Endothelial cell of umbilical vein (primary cell): ENCODE data around the gene XPO6. TPM values are rescaled to one million over a fixed set of nuclear protein-coding genes. Genes with fewer than 3 reads are reported as not detected.

Source experiments
- BruUV-seq: library from RNA; stranded (reverse); fragments of 400-500 nt; replicated peaks from 2 replicates; lab custom pipeline; 2021; lab: Mats Ljungman, UMichigan
- CTCF ChIA-PET: fragments of 300-600, 350-600 bp; sonication (Branson Sonifier 250); formaldehyde crosslinking; loops from one replicate; lab custom pipeline; 2021; ENCODE audit warnings: antibody characterized with exemption, inconsistent platforms; lab: Charles Lee
- POLR2A ChIA-PET: fragments of 300-600, 350-600 bp; sonication (Branson Sonifier 250); formaldehyde crosslinking; loops from one replicate; lab custom pipeline; 2021; ENCODE audit warnings: antibody characterized with exemption, inconsistent platforms; lab: Charles Lee
- DNase-seq: peaks from one replicate; pipeline ENCODE4 v3.0.0-alpha.2; 2011; ENCODE audit warnings: low read depth, low spot score
- FAIRE-seq: peaks from 2 replicates; lab custom pipeline; 2011; peaks lifted over from hg19 to GRCh38; lab: Jason Lieb, UNC
- H2AFZ ChIP-seq: 2 replicates; pipeline ENCODE4 v1.6.0; 2012; ENCODE audit warnings: low read depth, low read length, control low read depth, inconsistent platforms
- H3K27ac ChIP-seq: 2 replicates; pipeline ENCODE4 v1.5.1; 2011; ENCODE audit warnings: low read depth, mild to moderate bottlenecking, control low read depth, low read length, moderate library complexity; ENCODE audit not compliant: insufficient read depth
- H3K27me3 ChIP-seq, 2 experiments: 2 replicates each; pipeline versions ENCODE4 v1.6.0 to v1.6.1; 2011; ENCODE audit warnings: low read length in 2 of 2, mixed read lengths in 1 of 2; ENCODE audit not compliant: control insufficient read depth in 2 of 2, insufficient read depth in 2 of 2
- H3K36me3 ChIP-seq, 2 experiments: 2 replicates in 1 of 2; 3 replicates in 1 of 2; pipeline ENCODE4 v1.5.1; 2011; ENCODE audit warnings: low read length in 2 of 2, mild to moderate bottlenecking in 1 of 2, moderate library complexity in 1 of 2; ENCODE audit not compliant: control insufficient read depth in 2 of 2, insufficient read depth in 2 of 2; ENCODE audit errors: extremely low read depth in 1 of 2
- H3K4me1 ChIP-seq: 3 replicates; pipeline ENCODE4 v1.5.1; 2011; ENCODE audit warnings: mild to moderate bottlenecking, low read length; ENCODE audit not compliant: control insufficient read depth, insufficient read depth; ENCODE audit errors: extremely low read depth
- H3K4me2 ChIP-seq: 2 replicates; pipeline ENCODE4 v1.6.1; 2011; ENCODE audit warnings: low read length, control low read depth, mixed read lengths; ENCODE audit not compliant: insufficient read depth
- H3K4me3 ChIP-seq, 3 experiments: fragments of 200-600 bp in 1 of 3; sonication (generic), shearing (Covaris generic) in 1 of 3; replicated peaks in 1 of 3; 2 replicates each; pipeline ENCODE4 v1.5.1; 2011 to 2016; ENCODE audit warnings: control low read depth in 3 of 3, low read length in 3 of 3, mild to moderate bottlenecking in 2 of 3, inconsistent platforms in 1 of 3, low read depth in 1 of 3, moderate library complexity in 1 of 3; ENCODE audit not compliant: insufficient read depth in 1 of 3
- H3K79me2 ChIP-seq: 2 replicates; pipeline ENCODE4 v1.6.0; 2012; ENCODE audit warnings: low read length, inconsistent platforms; ENCODE audit not compliant: control insufficient read depth, insufficient read depth
- H3K9ac ChIP-seq: replicated peaks from 2 replicates; pipeline ENCODE3; 2011; ENCODE audit warnings: low read length, control low read depth; ENCODE audit not compliant: insufficient read depth; ENCODE audit errors: extremely low read depth
- H3K9me1 ChIP-seq: replicated peaks from 3 replicates; pipeline ENCODE4 v1.6.0; 2011; ENCODE audit warnings: mild to moderate bottlenecking, low read length; ENCODE audit not compliant: control insufficient read depth, insufficient read depth; ENCODE audit errors: extremely low read depth
- H3K9me3 ChIP-seq: replicated peaks from 2 replicates; pipeline ENCODE4 v1.5.1; 2012; ENCODE audit warnings: low read length, inconsistent platforms; ENCODE audit not compliant: control insufficient read depth, insufficient read depth
- H4K20me1 ChIP-seq: replicated peaks from 2 replicates; pipeline ENCODE3; 2011; ENCODE audit warnings: mild to moderate bottlenecking, low read length; ENCODE audit not compliant: control insufficient read depth, insufficient read depth; ENCODE audit errors: extremely low read depth
- CTCF ChIP-seq, 2 donors: IDR thresholded peaks; 1 replicate in 1 of 2; 2 replicates in 1 of 2; pipeline ENCODE4 v1.5.1; 2011; ENCODE audit warnings: low read length in 2 of 2, mild to moderate bottlenecking in 2 of 2, moderate library complexity in 2 of 2, control low read depth in 1 of 2, inconsistent platforms in 1 of 2, low read depth in 1 of 2; ENCODE audit not compliant: insufficient read depth in 1 of 2; ENCODE audit errors: extremely low read depth in 1 of 2
- EZH2 ChIP-seq: IDR thresholded peaks from 2 replicates; pipeline ENCODE4 v1.6.1; 2012; ENCODE audit warnings: borderline replicate concordance, low read depth, mild to moderate bottlenecking, moderate library complexity, low read length, inconsistent platforms; ENCODE audit not compliant: severe bottlenecking
- FOS ChIP-seq: IDR thresholded peaks from 2 replicates; pipeline ENCODE4 v1.6.1; 2011; ENCODE audit warnings: mild to moderate bottlenecking, low read length, moderate library complexity, borderline replicate concordance; ENCODE audit not compliant: insufficient read depth
- GATA2 ChIP-seq: IDR thresholded peaks from 2 replicates; pipeline ENCODE4 v1.7.0; 2011; ENCODE audit warnings: low read depth, mild to moderate bottlenecking, moderate library complexity, mixed read lengths, low read length; ENCODE audit not compliant: insufficient read length, insufficient read depth
- JUN ChIP-seq: IDR thresholded peaks from 2 replicates; pipeline ENCODE4 v1.6.1; 2011; ENCODE audit warnings: borderline replicate concordance, low read depth; ENCODE audit not compliant: insufficient read length, insufficient read depth
- MAX ChIP-seq: IDR thresholded peaks from 2 replicates; pipeline ENCODE4 v1.6.1; 2011; ENCODE audit not compliant: insufficient read depth, insufficient read length
- MYC ChIP-seq: IDR thresholded peaks from one replicate; pipeline ENCODE4 v1.6.1; 2011; ENCODE audit warnings: mild to moderate bottlenecking, low read depth, low read length
- POLR2A ChIP-seq: IDR thresholded peaks from 2 replicates; pipeline ENCODE4 v1.6.1; 2012; ENCODE audit warnings: low read depth, mild to moderate bottlenecking, control low read depth, low read length
- POLR2AphosphoS5 ChIP-seq: IDR thresholded peaks from 2 replicates; pipeline ENCODE4 v1.6.1; 2012; ENCODE audit warnings: low read depth, mild to moderate bottlenecking, control low read depth, low read length, moderate library complexity; ENCODE audit not compliant: insufficient read depth
- dilution Hi-C: fragments of 300-500 bp; cut with MboI; formaldehyde crosslinking; loops from one replicate; pipeline ENCODE4 v1.15.0; 2019; ENCODE audit warnings: low sequenced_read_pairs; ENCODE audit not compliant: extremely low pct_ligation_motif_present
- intact Hi-C: fragments of 100-400 bp; cut with micrococcal nuclease; formaldehyde crosslinking; loops from one replicate; pipeline ENCODE4 v1.10.0; 2022
- polyA plus RNA-seq, 4 experiments: library from polyadenylated mRNA; depleted of rRNA in 3 of 4; stranded (reverse) in 3 of 4; unstranded in 1 of 4; fragments of >200 nt; gene quantifications; 2 replicates each; pipeline versions ENCODE4 v1.2.1 to v1.2.3, GENCODE V29; 2011 to 2012; ENCODE audit warnings: missing spikeins in 1 of 4
- total RNA-seq: library from RNA; stranded (reverse); gene quantifications from 2 replicates; pipeline ENCODE4 v1.2.3, GENCODE V29; 2021

Gene XPO6
- total and polyA plus RNA-seq, 2 donors (not counting 3 experiments of a cell fraction or from before 2014, with no cell fraction given), result 170 to 272 TPM

GRCh38 chr16:28172336-28172735, 39.4 kb downstream of the XPO6 start:
- no peak overlapping the region for H2AFZ ChIP-seq
- ChIA-PET POLR2A (no interaction called here), CTCF (interaction anchor here (1.1 to 2.1 kb wide), 2 partner anchors 9 to 45 kb away, joined by 4 to 7 read pairs; no protein-coding TSS in a partner anchor)
- intact Hi-C loops (no loop called here), dilution Hi-C loops (no loop called here)
- FAIRE-seq (peak; percentile 58), DNase-seq (no peak)
- no peaks in the 10 kb centered on the region for H3K27me3 ChIP-seq
- H3K4me3 ChIP-seq, result no peak overlapping the region
- H3K36me3 ChIP-seq, result peaks cover 18 to 25% of the 10 kb centered on the region in 2 experiments
- H3K79me2 ChIP-seq, result peaks cover 64% of the 10 kb centered on the region
- no peaks in the 10 kb centered on the region for H3K9me1 ChIP-seq
- H3K27ac ChIP-seq, result no peak overlapping the region
- H3K4me2 ChIP-seq, result no peak overlapping the region
- H3K4me1 ChIP-seq, result peaks cover 10% of the 10 kb centered on the region
- H3K9me3 ChIP-seq, result no peaks in the 10 kb centered on the region
- BruUV-seq, result no TSS peak
- TF ChIP-seq GATA2 (no peak), JUN (no peak), POLR2A (no peak), MAX (no peak), EZH2 (no peak), POLR2AphosphoS5 (no peak), MYC (no peak), FOS (no peak), CTCF (IDR thresholded peaks at IDR 0.05; ENCODE audit: extremely low read depth in 1 of 2, insufficient read depth in 1 of 2, low read depth in 1 of 2, low read length in 2 of 2) (no peak)
- H3K9ac ChIP-seq, result no peak overlapping the region
- peaks cover 3% of the 10 kb centered on the region for H4K20me1 ChIP-seq
